HEK293T (cell line): ENCODE data around the gene CALCB.

Experiments
- BHLHE40 ChIP-seq: fragments of 450-650 bp; IDR thresholded peaks from 2 replicates; pipeline ENCODE4 v1.6.1; 2016; ENCODE audit warnings: mild to moderate bottlenecking, moderate library complexity, borderline replicate concordance
- FOXA1 ChIP-seq: fragments of 450-650 bp; IDR thresholded peaks from 2 replicates; pipeline ENCODE4 v1.6.1; 2016; ENCODE audit warnings: mild to moderate bottlenecking
- FOXK2 ChIP-seq: fragments of 450-650 bp; IDR thresholded peaks from 2 replicates; pipeline ENCODE4 v1.6.1; 2016; ENCODE audit warnings: mild to moderate bottlenecking
- FOXM1 ChIP-seq: fragments of 450-650 bp; IDR thresholded peaks from 2 replicates; pipeline ENCODE4 v1.6.1; 2017; ENCODE audit warnings: mild to moderate bottlenecking, borderline replicate concordance
- HDGF ChIP-seq: fragments of 450-650 bp; IDR thresholded peaks from 2 replicates; pipeline ENCODE4 v1.6.1; 2017; ENCODE audit warnings: antibody characterized with exemption, borderline replicate concordance
- LEF1 ChIP-seq: fragments of 450-650 bp; IDR thresholded peaks from 2 replicates; pipeline ENCODE4 v1.6.1; 2017; ENCODE audit warnings: mild to moderate bottlenecking, borderline replicate concordance
- SP1 ChIP-seq: fragments of 450-650 bp; IDR thresholded peaks from 2 replicates; pipeline ENCODE4 v1.6.1; 2017
- TARDBP ChIP-seq: fragments of 450-650 bp; IDR thresholded peaks from 2 replicates; pipeline ENCODE4 v1.6.1; 2016

- TF ChIP-seq BHLHE40, result no peak
- no peak for TF ChIP-seq SP1
- no peak for TF ChIP-seq HDGF
- no peak for TF ChIP-seq LEF1
- no peak for TF ChIP-seq FOXM1
- no peak for TF ChIP-seq FOXK2
- TF ChIP-seq TARDBP, result no peak
- TF ChIP-seq FOXA1, result no peak
Measured at GRCh38 chr11:15119352-15119751, 46.0 kb downstream of the CALCB start.
